PC-9 (cell line): Measurements from ENCODE around the gene KIF5A.
A peak's percentile ranks its signal among the peaks of the same experiment; 100 is the strongest.

ENCODE experiments used
- CTCF ChIP-seq: fragments of 200-600 bp; sonication (generic); conservative IDR thresholded peaks from 2 replicates; pipeline ENCODE4 v1.6.1; 2017; ENCODE audit warnings: mixed run types, antibody characterized with exemption, mild to moderate bottlenecking, moderate library complexity
- EZH2 ChIP-seq: fragments of 200-600 bp; sonication (generic); IDR thresholded peaks from 2 replicates; pipeline ENCODE4 v1.8.0; 2017; ENCODE audit warnings: antibody characterized with exemption, low read depth

DNA sequence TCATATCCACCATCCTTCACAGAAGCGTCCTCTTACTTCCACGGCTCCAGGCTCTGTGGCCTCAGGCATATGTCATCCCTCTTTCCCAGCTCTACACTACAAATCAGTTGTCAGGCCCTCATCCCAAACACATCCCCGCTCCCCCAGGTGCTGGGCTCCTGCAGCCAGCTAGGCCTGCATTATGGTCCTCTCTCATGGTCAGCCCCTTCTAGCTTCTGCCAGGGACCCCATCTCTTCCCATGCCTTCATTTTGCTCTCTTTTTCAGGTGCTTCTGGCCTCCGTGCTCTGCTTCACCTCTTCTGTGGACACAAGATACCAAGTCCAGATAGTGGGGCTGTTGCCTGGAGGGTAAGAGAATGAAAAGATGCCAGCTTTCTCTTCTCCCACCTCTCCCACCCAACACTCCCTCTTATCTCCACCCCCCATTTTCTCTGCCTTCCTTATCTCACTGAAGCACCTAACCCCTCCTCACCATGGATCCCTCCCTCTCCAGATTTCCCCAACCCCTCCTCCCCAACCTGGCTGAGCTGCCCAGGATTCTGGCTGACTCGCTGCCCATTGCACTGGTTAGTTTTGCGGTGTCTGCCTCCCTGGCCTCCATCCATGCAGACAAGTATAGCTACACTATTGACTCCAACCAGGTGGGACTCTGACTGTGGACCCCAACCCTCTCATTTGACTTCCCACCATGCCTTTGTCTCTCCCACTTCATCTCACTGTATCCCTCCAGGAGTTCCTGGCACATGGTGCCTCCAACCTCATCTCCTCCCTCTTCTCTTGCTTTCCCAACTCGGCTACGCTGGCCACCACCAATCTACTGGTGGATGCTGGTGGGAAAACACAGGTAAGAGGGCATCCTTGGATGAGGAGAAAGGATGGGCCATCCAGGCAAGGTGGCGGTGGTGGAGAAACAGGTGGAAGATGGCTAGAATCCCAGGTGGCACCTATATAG is 72.7 kb downstream of the KIF5A start:
- TF ChIP-seq CTCF (0 out of 2 replicates have a peak, but pooled peaks have one; percentile 13), EZH2 (no peak)
